ENCODE results near the gene FEV.
A peak's percentile ranks its signal among the peaks of the same experiment; 100 is the strongest.

The FEV gene

GRCh38 chr2:219017201-219017931 lies 32.4 kb upstream of the FEV start:
- DNase-seq (ENCODE audit: low read depth in 1 of 2, low spot score in 1 of 2) = no peak

DNA sequence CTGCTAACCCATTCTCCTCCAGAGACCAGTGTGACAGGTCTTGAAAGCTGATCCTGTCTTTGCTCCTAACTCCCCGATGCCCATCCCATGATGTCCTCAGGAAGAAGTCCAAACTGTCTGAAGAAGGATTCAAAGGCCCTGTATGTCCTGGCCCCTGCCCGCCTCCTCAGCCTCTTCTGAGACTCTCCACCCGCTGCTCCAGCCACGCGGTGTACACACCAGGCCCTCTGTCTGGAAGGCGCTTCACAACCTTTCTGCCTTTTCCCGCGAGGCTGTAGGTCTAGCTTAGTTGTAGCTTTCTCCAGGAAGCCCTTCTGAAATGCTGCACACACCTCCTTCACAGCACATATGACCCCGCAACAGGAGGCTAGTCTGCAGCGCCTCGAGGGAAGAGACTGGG lies 31.7 kb upstream of the FEV start:
- no peak for DNase-seq (ENCODE audit: low read depth in 1 of 2, low spot score in 1 of 2)

DNA sequence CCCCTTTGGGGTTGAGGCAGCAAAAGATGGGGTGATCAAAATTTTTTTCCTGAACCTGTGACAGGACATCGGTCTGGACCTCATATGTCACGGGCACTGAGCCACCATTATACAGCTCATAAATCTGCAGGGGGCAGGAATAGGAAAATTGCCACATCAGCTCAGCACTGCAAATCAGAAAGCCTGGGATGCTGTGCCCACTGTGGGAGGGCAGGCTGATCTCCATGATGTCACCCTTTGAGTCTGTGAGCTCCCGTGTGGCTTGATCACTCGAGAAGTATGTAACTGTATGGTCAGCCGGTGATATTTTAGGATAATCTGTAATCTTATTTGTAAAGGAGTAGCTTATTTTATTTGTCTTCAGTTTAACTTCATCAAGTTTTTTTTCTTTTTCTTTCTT lies 25.9 kb upstream of the FEV start:
- no peak for DNase-seq (ENCODE audit: low read depth in 1 of 2, low spot score in 1 of 2)

GRCh38 chr2:219010162-219010756 lies 25.3 kb upstream of the FEV start:
- DNase-seq (ENCODE audit: low read depth in 1 of 2, low spot score in 1 of 2) = no peak

DNA sequence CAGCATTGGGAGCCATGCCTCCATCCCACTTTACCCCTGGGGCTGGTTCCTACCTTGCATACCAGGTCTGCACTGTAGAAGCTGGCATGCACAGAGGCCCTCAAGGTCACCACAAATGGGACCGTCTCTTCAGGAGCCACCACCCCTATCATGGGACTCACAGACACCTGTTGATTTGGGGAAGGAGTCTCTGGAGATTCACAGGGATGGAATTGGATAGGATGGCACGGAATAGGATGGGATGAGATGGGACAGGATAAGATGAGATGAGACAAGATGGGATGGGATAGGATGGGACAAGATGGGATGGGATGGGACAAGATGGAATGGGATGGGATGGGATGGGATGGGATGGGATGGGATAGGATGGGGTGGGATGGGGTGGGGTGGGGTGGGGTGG lies 24.3 kb upstream of the FEV start:
- DNase-seq (ENCODE audit: low read depth in 1 of 2, low spot score in 1 of 2) = no peak

DNA sequence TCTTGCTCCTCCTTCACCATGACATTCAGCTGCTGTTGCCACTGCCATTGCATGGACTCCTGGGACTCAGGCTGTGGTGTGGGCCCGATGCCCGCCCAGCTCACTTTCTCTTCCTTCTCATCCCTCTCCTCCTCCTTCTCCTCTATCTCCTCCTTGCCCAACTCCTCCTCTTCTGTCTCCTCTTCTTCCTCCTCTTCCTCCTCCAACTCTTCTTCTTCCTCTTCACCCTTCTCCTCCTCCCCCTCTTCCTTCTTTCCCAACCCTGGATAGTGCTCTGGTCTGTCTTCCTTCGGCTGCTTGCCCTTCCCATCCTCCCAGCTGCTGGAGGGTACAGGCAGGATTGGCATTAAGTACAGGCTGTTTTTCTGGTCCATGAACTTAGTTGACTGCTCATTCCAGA lies 19.0 kb upstream of the FEV start:
- no peak for DNase-seq (ENCODE audit: low read depth in 1 of 2, low spot score in 1 of 2)

- no peak for DNase-seq (ENCODE audit: low read depth in 1 of 2, low spot score in 1 of 2)
Measured at GRCh38 chr2:219003267-219003634, 18.3 kb upstream of the FEV start.

GRCh38 chr2:219002395-219003266 lies 17.6 kb upstream of the FEV start:
- DNase-seq (ENCODE audit: low read depth in 1 of 2, low spot score in 1 of 2) = no peak

GRCh38 chr2:219001577-219002394 lies 16.8 kb upstream of the FEV start:
- DNase-seq (ENCODE audit: low read depth in 1 of 2, low spot score in 1 of 2) = no peak

DNA sequence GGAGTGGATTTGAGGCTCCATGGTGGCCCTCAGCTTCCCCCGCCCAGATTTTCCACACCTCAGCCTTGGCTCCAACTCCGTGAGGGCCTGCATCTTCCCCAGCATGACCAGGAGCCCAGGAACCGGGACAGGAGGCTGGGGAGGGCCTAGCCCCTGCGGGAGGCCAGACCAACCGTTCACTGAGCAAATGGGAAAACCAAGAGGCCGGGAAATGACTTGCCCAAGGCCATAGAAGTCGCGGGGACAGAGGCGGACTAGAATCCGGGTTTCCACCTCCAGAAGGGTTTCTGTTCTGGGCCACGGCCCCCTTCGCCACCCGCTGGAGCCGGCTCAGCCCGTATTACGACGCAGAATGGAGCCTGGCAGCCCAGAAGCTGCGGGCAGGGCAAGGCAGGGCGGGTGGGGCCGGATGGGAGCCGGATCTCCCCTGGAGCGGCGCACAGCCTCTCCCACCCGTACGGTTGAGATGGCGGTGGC lies 16.2 kb upstream of the FEV start:
- no peak for DNase-seq (ENCODE audit: low read depth in 1 of 2, low spot score in 1 of 2)

DNA sequence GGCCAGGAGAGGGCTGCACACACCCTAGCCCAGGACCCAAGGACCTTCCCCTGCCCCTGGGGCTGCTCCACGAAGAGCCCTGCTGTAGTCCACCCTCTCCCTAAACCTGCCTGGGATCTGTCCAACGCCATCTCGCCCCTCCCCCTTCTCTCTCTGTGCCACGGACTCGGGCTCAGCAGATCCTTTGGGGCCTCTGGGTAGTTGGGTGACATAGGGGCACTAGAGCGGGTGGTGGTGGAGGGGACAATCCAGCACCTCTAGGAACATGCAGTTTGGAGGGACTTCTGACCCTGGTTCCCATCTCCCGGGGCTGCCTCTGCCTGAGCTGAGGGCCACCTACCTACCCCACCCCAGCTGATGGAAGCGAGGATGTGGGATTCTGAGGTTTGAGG lies 15.6 kb upstream of the FEV start:
- DNase-seq (ENCODE audit: low read depth in 1 of 2, low spot score in 1 of 2) = no peak

DNA sequence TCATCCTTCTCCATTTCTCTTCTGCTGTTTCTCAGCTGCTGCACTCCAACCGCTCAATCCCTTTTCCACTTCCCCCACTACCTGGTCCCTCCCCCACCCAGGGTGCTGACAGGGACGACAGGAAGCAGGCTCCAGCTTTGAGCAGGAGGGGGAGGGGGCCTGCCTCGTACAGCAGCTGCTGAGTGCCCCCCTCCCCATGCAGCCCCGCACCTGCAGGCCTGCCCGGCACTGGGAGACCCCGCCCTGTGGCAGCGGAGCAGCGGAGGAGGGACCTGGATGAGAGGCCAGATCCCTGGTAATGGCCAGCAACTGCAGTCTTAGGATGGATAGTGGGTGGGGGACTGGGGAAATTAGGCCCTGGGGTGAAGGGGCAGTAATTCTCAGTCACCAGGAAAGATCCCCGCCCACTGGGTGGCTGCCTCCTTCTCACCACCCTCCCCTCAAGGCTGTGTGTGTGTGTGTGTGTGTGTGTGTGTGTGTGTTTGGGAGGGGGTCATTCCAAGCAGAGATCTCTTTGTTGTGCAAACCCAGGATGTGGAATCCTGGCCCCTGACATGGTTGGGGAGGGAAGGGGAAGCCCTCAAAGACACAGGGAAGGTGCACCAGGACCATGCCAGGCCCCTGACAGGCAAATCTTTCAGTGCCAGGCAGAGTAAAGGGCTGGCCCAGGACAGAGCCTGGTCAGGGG lies 15.0 kb upstream of the FEV start:
- DNase-seq (ENCODE audit: low read depth in 1 of 2, low spot score in 1 of 2) = no peak

DNA sequence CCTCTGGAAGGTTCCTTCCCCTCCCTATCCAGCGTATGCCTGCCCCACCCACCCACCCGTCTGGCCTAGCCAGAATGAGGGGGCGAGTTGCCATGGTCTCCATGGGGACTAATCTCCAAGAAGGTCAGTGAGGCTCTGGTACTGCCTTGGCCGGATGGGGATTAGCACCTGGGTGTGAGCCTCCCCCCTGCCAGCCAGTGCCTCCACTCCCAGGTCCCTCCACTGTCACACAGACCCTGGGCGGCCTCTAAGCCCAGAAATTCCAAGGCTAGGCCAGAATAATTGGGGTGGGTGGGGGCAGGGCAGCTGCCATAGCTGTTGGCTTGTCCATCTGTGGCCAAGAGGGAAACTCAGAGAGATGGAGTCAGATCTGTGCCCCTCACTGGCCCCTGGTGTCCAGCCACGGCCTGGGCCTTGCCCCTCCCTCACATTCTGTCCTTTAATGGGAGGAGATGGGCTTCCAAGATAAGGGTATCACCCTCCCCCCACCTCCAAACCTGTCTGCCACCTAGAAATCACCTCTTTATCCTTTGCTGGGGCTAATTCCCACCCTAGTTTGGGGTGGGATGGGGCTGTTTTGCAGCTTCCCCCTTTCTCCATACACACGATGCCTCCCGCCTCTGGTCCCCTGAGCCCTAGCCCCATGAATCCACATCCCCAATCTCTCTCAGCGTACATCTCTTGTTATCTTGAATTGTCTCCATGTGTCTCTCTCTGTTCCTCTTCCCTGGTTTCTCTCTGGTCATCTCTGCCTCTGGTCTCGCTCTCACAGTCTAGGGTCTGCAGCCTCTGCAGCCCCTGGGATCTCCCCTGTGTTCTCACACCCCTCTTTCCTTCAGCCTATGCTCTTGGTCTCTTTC lies 14.3 kb upstream of the FEV start:
- no peak for DNase-seq (ENCODE audit: low read depth in 1 of 2, low spot score in 1 of 2)

DNA sequence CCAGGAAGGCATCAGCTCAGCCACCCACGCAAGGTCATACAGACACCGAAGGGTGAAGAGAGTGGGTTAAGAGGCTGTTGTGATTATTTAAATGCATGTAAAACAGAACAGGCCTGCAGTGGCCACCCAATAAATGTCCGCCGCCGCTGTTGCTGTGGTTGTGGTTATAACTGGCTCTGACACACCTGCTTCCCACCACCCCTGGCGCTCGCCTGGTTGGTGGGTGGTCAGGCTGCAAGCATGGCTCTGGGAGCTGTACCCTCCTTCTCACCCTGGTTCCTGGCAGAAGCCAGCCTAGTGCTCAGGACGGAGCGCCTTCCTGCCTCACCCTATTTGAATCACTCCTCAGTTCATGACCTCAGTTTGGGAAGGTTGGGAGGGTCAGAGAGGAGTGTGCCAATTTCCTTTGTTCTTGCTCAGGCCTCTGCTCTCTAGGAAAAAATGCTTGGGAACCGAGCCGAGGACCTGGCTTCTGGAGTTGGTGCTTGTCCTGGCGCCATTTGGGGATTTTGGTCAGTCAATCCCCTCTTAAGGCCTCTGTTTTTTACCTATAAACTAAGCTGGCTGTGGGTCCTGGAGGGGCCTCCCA lies 13.5 kb upstream of the FEV start:
- DNase-seq (ENCODE audit: low read depth in 1 of 2, low spot score in 1 of 2) = no peak

DNA sequence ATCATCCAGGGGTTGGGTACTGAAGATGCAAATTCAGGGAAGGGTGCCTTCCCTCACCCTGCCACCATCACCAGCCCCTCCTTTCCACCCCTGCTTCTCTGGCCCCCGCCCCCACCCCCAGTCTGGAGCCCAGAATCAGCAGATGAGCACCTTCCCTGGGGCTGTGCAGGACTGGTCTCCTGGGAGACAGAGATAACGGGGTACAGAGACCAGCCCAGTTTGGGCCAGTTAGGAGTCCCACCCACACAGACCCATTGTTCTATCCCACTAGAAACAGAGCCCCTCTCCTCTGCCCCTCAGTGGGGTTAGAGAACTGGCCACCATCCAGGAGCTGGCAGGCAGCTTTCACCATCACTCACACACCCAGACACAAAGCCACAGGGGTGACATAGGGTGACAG lies 12.7 kb upstream of the FEV start:
- DNase-seq (ENCODE audit: low read depth in 1 of 2, low spot score in 1 of 2) = no peak

DNA sequence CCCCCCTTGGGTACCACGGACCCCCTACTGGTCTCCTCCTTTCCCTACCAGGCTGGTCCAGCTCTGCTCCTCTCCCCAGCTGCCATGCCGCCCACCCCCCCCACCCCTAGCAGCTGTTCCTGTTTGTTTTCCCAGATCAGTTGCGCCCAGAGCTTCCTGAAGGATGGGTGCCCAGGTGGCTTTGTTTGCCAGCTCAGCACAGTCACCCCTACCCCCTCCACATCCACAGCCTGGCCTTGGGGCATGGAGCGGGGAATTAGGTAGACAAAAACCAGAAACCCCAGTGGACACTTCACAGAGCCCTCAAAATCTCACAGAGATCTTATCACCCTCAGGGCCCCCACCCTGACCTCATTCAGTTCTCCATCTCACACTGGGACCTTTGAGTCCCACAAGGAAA lies 12.0 kb upstream of the FEV start:
- DNase-seq (ENCODE audit: low read depth in 1 of 2, low spot score in 1 of 2) = no peak

- peak; percentile 53 to 74 for DNase-seq (ENCODE audit: low read depth in 1 of 2, low spot score in 1 of 2)
Measured at GRCh38 chr2:218995972-218996711, 11.2 kb upstream of the FEV start.

DNA sequence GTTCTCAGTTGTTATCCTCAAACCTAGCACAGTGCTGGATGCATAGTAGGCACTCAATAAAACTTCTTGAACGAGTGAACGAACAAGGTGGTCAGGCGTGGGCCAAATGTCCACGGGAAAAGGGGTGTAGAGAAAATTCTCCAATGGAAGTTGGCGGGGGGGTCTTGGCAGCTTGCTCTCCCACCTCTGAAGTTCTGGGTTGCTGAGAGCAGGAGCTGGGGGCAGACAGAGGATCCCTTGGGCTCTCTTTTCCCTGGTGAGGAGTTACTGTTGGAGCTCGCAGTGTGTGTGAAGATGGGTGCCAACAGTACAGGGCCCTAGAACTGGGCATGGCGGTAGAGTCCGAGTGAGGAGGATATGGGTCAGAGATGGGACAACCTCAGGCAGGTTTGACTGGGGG lies 10.6 kb upstream of the FEV start:
- no peak for DNase-seq (ENCODE audit: low read depth in 1 of 2, low spot score in 1 of 2)
